ENCODE results near the gene SLC12A7.
"Not testable (repeated sequence)": the region's sequence is repeated elsewhere in the genome, so short reads cannot be mapped to it uniquely, and the experiment has no call there.

Gene SLC12A7

GRCh38 chr5:1127959-1128785, 16.3 kb upstream of the SLC12A7 start:
- H3K27ac Mint-ChIP-seq = no peak overlapping the region
- H3K27me3 Mint-ChIP-seq = peaks cover 8 to 15% of the 10 kb centered on the region in 2 donors
- H3K4me3 Mint-ChIP-seq = no peak overlapping the region
- ATAC-seq (replicated peaks) (no peak), DNase-seq (no peak)
- no peaks in the 10 kb centered on the region for H3K4me1 Mint-ChIP-seq (ENCODE audit: low read depth in 2 of 2)
- H3K36me3 Mint-ChIP-seq (ENCODE audit: insufficient read depth) = no peaks in the 10 kb centered on the region
- H3K9me3 Mint-ChIP-seq = no peaks in the 10 kb centered on the region

GRCh38 chr5:1125695-1126094, 13.8 kb upstream of the SLC12A7 start:
- H3K36me3 Mint-ChIP-seq (ENCODE audit: insufficient read depth); H3K9me3 Mint-ChIP-seq; ATAC-seq (replicated peaks); H3K4me1 Mint-ChIP-seq (ENCODE audit: low read depth in 2 of 2); DNase-seq; H3K4me3 Mint-ChIP-seq; H3K27ac Mint-ChIP-seq: not testable (repeated sequence)
- H3K27me3 Mint-ChIP-seq = peaks cover 8 to 19% of the 10 kb centered on the region in 2 donors

GRCh38 chr5:1125030-1125357, 13.1 kb upstream of the SLC12A7 start:
- peaks cover 0 to 2% of the 10 kb centered on the region in 2 donors for H3K4me1 Mint-ChIP-seq (ENCODE audit: low read depth in 2 of 2)
- DNase-seq (no peak), ATAC-seq (replicated peaks) (no peak)
- H3K27ac Mint-ChIP-seq = no peak overlapping the region
- no peaks in the 10 kb centered on the region for H3K9me3 Mint-ChIP-seq
- H3K36me3 Mint-ChIP-seq (ENCODE audit: insufficient read depth) = no peaks in the 10 kb centered on the region
- H3K4me3 Mint-ChIP-seq = no peak overlapping the region
- peaks cover 8 to 26% of the 10 kb centered on the region in 2 donors for H3K27me3 Mint-ChIP-seq

- no peak for DNase-seq
- no peak overlapping the region for H3K27ac Mint-ChIP-seq
- peaks cover 0 to 2% of the 10 kb centered on the region in 2 donors for H3K4me1 Mint-ChIP-seq (ENCODE audit: low read depth in 2 of 2)
- peaks cover 8 to 28% of the 10 kb centered on the region in 2 donors for H3K27me3 Mint-ChIP-seq
- ATAC-seq (replicated peaks) = no peak
- H3K36me3 Mint-ChIP-seq (ENCODE audit: insufficient read depth) = no peaks in the 10 kb centered on the region
- no peak overlapping the region for H3K4me3 Mint-ChIP-seq
- no peaks in the 10 kb centered on the region for H3K9me3 Mint-ChIP-seq
Measured at GRCh38 chr5:1124205-1125029, 12.6 kb upstream of the SLC12A7 start.

- Mint-ChIP-seq H3K4me1 (ENCODE audit: low read depth in 2 of 2) (peaks cover 0 to 2% of the 10 kb centered on the region in 2 donors), H3K27ac (no peak overlapping the region), H3K27me3 (peaks cover 8 to 20% of the 10 kb centered on the region in 2 donors), H3K9me3 (no peaks in the 10 kb centered on the region), H3K4me3 (no peak overlapping the region), H3K36me3 (ENCODE audit: insufficient read depth) (no peaks in the 10 kb centered on the region)
- DNase-seq (no peak), ATAC-seq (replicated peaks) (no peak)
Measured at GRCh38 chr5:1123418-1124147, 11.7 kb upstream of the SLC12A7 start.

- H3K4me3 Mint-ChIP-seq = no peak overlapping the region
- no peak for ATAC-seq (replicated peaks)
- H3K9me3 Mint-ChIP-seq = no peaks in the 10 kb centered on the region
- no peak for DNase-seq
- peaks cover 4% of the 10 kb centered on the region for H3K36me3 Mint-ChIP-seq (ENCODE audit: insufficient read depth)
- H3K27ac Mint-ChIP-seq = no peak overlapping the region
- peaks cover 0 to 2% of the 10 kb centered on the region in 2 donors for H3K4me1 Mint-ChIP-seq (ENCODE audit: low read depth in 2 of 2)
- H3K27me3 Mint-ChIP-seq = peaks cover 3 to 17% of the 10 kb centered on the region in 2 donors
Measured at GRCh38 chr5:1122511-1123294, 10.8 kb upstream of the SLC12A7 start.

GRCh38 chr5:1121891-1122290, 10.0 kb upstream of the SLC12A7 start:
- no peaks in the 10 kb centered on the region for H3K9me3 Mint-ChIP-seq
- peaks cover 0 to 14% of the 10 kb centered on the region in 2 donors for H3K27me3 Mint-ChIP-seq
- peaks cover 5% of the 10 kb centered on the region for H3K36me3 Mint-ChIP-seq (ENCODE audit: insufficient read depth)
- H3K4me1 Mint-ChIP-seq (ENCODE audit: low read depth in 2 of 2) = peaks cover 0 to 2% of the 10 kb centered on the region in 2 donors
- H3K4me3 Mint-ChIP-seq = no peak overlapping the region
- ATAC-seq (replicated peaks) = no peak
- no peak overlapping the region for H3K27ac Mint-ChIP-seq
- DNase-seq = no peak

- Mint-ChIP-seq H3K4me1 (ENCODE audit: low read depth in 2 of 2) (peaks cover 0 to 2% of the 10 kb centered on the region in 2 donors), H3K27ac (no peak overlapping the region), H3K4me3 (no peak overlapping the region)
Measured at GRCh38 chr5:1121044-1121443, 9.2 kb upstream of the SLC12A7 start.

GRCh38 chr5:1120236-1120999, 8.6 kb upstream of the SLC12A7 start:
- Mint-ChIP-seq H3K27me3 (peaks cover 0 to 14% of the 10 kb centered on the region in 2 donors), H3K36me3 (ENCODE audit: insufficient read depth) (peaks cover 5% of the 10 kb centered on the region), H3K4me1 (ENCODE audit: low read depth in 2 of 2) (peaks cover 0 to 2% of the 10 kb centered on the region in 2 donors), H3K4me3 (no peak overlapping the region), H3K27ac (no peak overlapping the region), H3K9me3 (no peaks in the 10 kb centered on the region)
- ATAC-seq (replicated peaks) (no peak), DNase-seq (no peak)

More at GRCh38 chr5:1121044-1121443, 9.2 kb upstream of the SLC12A7 start:
- Mint-ChIP-seq H3K27me3 (peaks cover 0 to 14% of the 10 kb centered on the region in 2 donors), H3K9me3 (no peaks in the 10 kb centered on the region), H3K36me3 (ENCODE audit: insufficient read depth) (peaks cover 5% of the 10 kb centered on the region)
- ATAC-seq (replicated peaks) (no peak), DNase-seq (no peak)

GRCh38 chr5:1119312-1119831, 7.5 kb upstream of the SLC12A7 start:
- H3K9me3 Mint-ChIP-seq = no peaks in the 10 kb centered on the region
- no peak for ATAC-seq (replicated peaks)
- no peak overlapping the region for H3K27ac Mint-ChIP-seq
- H3K27me3 Mint-ChIP-seq = peaks cover 0 to 14% of the 10 kb centered on the region in 2 donors
- no peak overlapping the region for H3K4me3 Mint-ChIP-seq
- peaks cover 0 to 2% of the 10 kb centered on the region in 2 donors for H3K4me1 Mint-ChIP-seq (ENCODE audit: low read depth in 2 of 2)
- DNase-seq = no peak
- peaks cover 5% of the 10 kb centered on the region for H3K36me3 Mint-ChIP-seq (ENCODE audit: insufficient read depth)

GRCh38 chr5:1118738-1119137, 6.9 kb upstream of the SLC12A7 start:
- H3K27me3 Mint-ChIP-seq = peaks cover 0 to 16% of the 10 kb centered on the region in 2 donors
- peaks cover 5% of the 10 kb centered on the region for H3K36me3 Mint-ChIP-seq (ENCODE audit: insufficient read depth)
- peaks cover 0 to 2% of the 10 kb centered on the region in 2 donors for H3K4me1 Mint-ChIP-seq (ENCODE audit: low read depth in 2 of 2)
- ATAC-seq (replicated peaks) = no peak
- DNase-seq = no peak
- no peak overlapping the region for H3K4me3 Mint-ChIP-seq
- H3K9me3 Mint-ChIP-seq = no peaks in the 10 kb centered on the region
- no peak overlapping the region for H3K27ac Mint-ChIP-seq

- H3K4me1 Mint-ChIP-seq (ENCODE audit: low read depth in 2 of 2) = peaks cover 0 to 2% of the 10 kb centered on the region in 2 donors
- peaks cover 5% of the 10 kb centered on the region for H3K36me3 Mint-ChIP-seq (ENCODE audit: insufficient read depth)
- H3K4me3 Mint-ChIP-seq = no peak overlapping the region
- peaks cover 0 to 20% of the 10 kb centered on the region in 2 donors for H3K27me3 Mint-ChIP-seq
- H3K27ac Mint-ChIP-seq = no peak overlapping the region
- no peaks in the 10 kb centered on the region for H3K9me3 Mint-ChIP-seq
- DNase-seq = no peak
- ATAC-seq (replicated peaks) = no peak
Measured at GRCh38 chr5:1118231-1118698, 6.4 kb upstream of the SLC12A7 start.
